ENCODE data around the gene SEMA3D.

DNA sequence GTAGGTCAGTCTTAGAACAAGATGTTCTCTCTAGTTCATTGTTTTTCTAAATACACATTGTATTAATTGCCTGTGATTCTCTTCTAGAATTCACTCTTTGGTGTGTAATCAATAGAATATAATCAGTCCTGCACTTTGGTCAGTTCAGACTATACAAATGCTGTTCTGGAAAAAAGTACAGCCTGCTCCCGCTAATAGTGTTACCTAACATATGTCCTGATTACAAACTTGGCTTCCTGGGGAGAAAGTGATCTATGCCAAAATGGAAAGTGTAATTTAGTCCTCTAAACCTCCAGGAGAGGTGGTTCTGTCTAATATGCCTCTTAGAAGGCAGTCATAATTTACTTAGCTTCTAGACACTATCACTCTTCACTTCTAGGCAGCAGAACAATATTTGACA is 215.5 kb downstream of the SEMA3D start:
- TF ChIP-seq, protein P1, sequence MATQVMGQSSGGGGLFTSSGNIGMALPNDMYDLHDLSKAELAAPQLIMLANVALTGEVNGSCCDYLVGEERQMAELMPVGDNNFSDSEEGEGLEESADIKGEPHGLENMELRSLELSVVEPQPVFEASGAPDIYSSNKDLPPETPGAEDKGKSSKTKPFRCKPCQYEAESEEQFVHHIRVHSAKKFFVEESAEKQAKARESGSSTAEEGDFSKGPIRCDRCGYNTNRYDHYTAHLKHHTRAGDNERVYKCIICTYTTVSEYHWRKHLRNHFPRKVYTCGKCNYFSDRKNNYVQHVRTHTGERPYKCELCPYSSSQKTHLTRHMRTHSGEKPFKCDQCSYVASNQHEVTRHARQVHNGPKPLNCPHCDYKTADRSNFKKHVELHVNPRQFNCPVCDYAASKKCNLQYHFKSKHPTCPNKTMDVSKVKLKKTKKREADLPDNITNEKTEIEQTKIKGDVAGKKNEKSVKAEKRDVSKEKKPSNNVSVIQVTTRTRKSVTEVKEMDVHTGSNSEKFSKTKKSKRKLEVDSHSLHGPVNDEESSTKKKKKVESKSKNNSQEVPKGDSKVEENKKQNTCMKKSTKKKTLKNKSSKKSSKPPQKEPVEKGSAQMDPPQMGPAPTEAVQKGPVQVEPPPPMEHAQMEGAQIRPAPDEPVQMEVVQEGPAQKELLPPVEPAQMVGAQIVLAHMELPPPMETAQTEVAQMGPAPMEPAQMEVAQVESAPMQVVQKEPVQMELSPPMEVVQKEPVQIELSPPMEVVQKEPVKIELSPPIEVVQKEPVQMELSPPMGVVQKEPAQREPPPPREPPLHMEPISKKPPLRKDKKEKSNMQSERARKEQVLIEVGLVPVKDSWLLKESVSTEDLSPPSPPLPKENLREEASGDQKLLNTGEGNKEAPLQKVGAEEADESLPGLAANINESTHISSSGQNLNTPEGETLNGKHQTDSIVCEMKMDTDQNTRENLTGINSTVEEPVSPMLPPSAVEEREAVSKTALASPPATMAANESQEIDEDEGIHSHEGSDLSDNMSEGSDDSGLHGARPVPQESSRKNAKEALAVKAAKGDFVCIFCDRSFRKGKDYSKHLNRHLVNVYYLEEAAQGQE (IDR thresholded peaks at IDR 0.05; ENCODE audit: unreplicated experiment) = no peak
- TF ChIP-seq, protein P2, sequence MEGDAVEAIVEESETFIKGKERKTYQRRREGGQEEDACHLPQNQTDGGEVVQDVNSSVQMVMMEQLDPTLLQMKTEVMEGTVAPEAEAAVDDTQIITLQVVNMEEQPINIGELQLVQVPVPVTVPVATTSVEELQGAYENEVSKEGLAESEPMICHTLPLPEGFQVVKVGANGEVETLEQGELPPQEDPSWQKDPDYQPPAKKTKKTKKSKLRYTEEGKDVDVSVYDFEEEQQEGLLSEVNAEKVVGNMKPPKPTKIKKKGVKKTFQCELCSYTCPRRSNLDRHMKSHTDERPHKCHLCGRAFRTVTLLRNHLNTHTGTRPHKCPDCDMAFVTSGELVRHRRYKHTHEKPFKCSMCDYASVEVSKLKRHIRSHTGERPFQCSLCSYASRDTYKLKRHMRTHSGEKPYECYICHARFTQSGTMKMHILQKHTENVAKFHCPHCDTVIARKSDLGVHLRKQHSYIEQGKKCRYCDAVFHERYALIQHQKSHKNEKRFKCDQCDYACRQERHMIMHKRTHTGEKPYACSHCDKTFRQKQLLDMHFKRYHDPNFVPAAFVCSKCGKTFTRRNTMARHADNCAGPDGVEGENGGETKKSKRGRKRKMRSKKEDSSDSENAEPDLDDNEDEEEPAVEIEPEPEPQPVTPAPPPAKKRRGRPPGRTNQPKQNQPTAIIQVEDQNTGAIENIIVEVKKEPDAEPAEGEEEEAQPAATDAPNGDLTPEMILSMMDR (conservative IDR thresholded peaks at IDR 0.05; ENCODE audit: low read depth in 2 of 2) = no peak

Measured in GM23338 (cell line).